LHCN-M2 (cell line): ENCODE measurements around the gene WNK1. TPM values are rescaled to one million over a fixed set of nuclear protein-coding genes. Genes with fewer than 3 reads are reported as not detected.
A peak's percentile ranks its signal among the peaks of the same experiment; 100 is the strongest.
"Not testable (repeated sequence)": the region's sequence is repeated elsewhere in the genome, so short reads cannot be mapped to it uniquely, and the experiment has no call there.

Experiments used
- DNase-seq: peaks from one replicate; pipeline ENCODE4 v3.0.0-alpha.2; 2012; ENCODE audit warnings: low read depth
- total RNA-seq: library from RNA; depleted of rRNA; stranded (reverse); fragments of >200 nt; gene quantifications from 2 replicates; pipeline ENCODE4 v1.2.3, GENCODE V29; 2014

The WNK1 gene
- total RNA-seq, 1 experiment from 2014 or later: 83.0 TPM

DNA sequence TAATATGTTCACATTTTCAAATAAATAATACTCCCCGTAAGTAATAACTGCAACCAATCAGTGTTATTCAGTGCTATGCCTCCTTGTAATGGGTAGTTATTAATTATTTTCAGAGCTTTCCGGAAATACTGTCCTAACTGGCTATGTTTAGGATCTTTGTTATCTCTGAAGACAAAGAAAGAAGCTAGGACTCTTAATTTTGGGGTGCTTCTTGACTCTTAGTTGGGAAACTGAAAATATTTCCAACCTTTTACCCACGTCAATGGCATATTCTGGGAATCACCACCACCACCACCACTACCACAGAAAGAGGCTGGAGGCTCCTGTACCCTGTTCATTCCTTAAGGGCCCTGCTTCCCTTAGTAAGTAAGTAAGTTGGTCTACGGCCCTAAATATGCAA, 158.0 kb downstream of the WNK1 start:
- DNase-seq: no peak

DNA sequence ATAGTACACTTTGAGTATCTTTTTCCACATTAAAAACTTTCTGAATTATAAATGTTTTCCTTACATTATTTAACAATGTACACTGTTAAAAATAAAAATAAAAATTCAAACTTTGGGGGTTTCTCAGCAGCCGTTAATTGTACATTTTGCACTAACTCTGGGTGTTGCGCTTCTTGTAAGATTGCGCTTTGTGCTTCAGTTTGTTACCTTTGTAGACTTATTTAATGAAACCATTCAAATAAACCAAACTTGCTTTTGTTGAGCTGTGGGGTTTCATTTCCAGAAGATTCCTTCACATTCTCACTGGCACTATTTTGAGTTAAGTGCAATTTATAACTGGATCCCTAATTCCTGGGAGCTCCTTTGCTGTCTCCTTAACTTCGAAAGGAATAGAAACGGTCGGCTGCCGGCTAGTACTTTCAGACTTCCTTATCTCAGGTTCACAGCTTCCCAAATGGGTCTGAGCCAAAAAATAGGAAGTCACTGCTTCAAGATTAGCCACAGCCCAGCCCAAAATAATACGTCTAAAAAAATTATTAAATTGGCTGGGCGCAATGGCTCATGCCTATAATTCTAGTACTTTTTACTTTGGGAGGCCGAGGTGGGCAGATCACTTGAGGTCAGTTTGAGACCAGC, 158.9 kb downstream of the WNK1 start:
- no peak for DNase-seq

DNA sequence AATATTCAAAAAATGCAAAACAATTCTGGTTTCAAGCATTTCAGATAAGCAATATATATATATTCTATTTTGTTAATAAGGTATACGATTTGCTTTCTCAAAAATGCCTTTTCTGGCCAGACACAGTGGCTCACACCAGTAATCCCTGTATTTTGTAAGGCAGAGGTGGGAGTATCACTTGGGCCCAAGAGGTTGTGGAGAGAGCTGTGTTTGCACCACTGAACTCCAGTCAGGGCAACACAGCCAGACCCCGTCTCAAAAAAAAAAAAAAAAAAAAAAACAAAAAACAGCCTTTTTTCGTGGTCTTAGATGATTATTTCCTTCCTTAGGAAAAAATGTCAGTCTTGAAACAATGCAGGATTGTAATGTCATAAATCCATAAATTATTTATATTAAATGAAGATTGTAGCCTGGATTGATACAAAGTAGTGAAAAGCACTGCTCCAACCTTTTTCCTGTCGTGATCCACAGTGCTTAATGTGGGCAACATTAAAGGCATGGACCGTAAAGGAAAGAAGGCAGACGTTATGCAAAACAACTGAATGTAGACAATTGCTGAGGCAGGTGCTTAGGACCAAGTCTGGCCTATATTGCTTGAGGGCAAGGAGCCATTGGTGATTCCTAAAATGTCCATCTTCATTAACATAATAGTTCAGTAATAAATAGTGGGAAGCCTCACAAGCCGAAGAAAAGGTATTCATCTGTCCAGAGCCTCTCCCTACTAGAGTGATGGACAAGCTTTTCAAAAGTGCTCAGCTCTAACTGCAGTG, 160.3 kb downstream of the WNK1 start:
- DNase-seq: no peak

DNA sequence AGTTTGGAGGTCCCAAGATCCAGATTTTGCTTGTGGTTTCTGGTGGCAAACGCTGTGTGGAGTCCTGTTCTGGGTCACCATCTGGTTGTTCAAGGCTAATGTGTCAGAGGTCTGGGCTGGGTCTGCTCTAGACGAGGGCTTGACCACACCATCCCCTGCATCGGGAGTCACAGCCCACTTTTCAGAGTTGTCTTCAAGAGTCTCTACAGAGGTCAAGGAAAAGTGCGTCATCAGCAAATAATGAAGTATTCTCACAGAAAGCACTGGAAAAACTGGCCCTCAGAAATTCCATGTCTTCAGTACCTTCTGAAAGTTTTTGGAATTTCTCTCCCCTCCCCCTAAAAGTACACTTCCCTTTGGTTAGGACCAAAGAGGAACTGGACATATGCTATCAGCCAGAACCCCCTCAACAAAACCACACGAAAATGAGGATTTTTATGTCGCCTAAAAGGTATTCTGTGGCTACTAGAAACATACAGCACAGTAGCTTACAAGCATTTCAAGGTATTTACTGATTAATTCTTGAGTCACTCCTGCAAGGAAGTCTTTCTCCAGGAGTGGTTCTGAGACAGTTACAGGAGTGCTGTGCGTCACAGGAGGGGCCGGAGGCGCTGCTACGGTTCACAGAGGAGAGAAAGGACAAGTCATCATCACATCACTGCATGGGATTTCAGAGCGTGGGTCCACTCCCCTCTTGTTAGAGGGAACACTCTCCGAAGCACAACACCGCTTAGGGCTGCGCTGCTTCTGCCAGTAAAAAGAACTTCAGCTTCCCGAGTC, 161.7 kb downstream of the WNK1 start:
- DNase-seq: peak; percentile 44

DNA sequence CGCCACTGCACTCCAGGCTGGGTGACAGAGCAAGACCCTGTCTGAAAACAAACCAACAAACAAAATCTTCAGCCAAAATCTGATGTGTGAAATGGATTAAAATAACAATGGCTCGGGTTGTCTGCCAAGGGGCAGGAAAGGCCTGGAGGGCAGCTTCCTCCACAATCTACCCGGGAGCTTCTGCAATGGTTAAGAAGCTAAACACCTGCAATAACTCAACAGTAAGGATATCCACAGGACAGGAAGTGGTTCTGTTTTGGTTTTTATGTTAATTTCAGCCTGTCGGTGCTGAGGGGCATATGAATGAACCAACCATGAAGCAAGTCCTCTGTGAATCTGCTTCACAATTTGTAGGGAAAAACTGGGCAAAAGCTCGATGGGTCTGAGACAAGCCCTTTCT, 162.7 kb downstream of the WNK1 start:
- DNase-seq: no peak

DNA sequence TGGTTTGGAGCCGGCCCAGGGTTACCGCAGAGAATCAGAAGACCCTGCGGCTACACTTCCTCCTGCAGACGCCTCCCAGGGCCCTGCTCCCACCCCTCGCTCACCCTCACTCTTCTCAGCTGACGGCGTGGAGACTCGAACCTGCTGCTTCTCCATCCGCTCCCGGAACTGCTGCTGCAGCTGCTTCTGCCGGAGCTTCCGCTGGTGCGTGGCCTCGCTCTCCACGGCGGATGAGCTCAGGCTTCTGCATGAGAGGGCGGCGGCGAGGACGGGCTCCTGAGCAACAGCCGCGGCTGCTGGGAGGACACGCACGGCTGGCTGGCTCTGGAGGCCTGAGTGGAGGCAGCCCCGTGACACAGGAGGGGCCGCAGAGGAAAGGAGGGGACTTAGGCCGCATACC, 163.9 kb downstream of the WNK1 start:
- DNase-seq: no peak

DNA sequence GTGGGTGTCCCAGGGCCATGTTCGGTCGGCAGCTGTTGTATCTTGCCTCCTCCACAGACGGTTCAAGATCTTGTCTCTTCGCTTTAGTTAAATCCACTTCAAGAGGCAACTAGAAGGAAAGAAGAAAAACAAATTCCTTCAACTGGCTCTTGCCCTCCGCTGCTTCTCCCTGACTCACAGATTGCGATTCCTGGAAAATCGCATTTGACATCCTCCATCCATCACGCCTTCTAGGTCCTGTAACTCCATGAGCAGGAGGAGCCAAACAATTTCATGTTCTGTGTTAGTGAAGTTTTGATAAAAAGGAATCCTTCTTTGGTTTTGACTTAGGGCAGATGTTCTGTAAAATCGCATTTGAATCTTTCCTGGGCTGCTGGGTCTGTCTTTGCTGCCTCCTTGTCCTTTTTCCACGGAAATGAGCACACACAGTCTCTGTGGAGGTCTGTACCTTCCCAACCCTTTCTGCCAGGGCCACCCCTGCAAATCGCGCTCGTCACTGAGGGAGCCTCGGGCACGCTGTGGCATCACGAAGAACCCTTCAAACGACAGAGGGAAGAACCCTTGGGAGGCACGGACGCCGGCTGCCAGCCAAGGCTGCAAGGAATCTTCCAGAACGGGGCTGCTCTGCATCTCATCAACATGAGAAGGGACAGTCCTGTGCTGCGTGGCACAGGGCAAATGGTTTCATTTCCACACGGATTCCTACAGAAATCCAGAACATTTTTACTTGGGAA, 164.5 kb downstream of the WNK1 start:
- no peak for DNase-seq

DNA sequence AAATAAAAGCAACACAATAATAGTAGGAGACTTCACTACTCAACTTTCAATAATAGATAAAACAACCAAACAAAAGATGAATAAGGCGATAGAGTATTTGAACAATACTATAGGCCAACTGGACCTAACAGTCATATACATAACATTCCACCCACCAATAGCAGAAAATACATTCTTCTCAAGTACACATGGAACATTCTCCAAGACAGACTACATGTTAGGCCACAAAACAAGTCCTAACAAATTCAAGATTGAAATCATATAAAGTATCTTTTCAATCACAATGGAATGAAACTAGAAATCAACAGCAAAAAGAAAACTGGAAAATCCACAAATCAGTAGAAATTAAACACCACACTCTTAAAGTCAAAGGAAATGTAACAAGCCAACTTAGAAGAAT, 168.3 kb downstream of the WNK1 start:
- no peak for DNase-seq

DNA sequence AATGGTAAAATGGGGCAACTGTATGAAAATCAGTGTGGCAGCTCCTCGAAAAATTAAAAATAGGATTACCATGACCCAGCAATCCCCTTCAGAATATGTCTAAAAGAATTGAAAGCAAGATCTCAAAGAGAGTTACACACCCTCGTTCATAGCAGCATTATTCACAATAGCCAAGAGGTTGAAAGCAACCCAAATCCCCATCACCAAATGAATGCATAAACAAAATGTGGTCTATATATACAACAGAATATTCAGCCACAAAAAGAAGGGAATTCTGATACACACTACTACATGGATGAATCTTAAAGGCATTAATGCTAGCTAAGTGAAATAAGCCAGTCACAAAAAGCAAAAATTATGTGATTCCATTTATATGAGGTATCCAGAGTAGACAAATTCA, 169.9 kb downstream of the WNK1 start:
- DNase-seq: no peak

DNA sequence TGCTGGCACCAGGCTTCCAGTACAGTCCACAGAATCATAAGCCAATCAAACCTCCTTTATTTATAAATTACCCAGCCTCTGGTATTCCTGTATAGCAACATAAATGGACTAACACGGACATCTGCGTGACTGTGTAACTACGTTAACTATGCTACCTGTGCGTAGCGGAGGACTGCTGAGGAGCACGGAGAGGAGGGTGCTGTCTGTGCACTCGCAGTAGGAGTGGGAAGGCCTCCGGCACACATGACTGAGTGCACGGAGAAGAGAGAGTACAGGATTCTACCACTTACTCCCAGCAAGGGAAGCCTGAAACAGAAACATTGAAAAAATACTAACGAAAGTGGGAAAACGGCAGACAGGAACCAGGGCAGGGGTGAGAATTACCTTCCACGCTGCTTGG, 174.3 kb downstream of the WNK1 start:
- DNase-seq: no peak

DNA sequence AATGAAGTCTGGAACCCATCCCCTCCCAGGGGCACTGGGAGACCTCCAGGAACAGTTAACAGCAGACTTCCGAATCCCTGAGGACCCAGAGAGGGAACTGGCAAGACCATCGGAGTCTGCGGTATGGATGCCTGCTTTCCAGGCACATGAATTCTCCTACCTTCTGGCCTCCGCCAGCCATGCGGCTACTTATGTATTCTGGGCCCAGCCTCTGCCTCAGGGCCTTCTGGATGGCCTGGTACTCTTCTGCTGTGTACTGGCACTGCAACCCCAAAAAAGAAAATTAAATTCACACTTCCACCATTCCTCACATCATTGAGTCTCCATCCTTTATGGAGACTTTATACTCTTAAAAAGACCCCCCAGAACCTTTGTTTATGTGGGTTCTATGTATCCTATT, 178.7 kb downstream of the WNK1 start:
- no peak for DNase-seq

DNA sequence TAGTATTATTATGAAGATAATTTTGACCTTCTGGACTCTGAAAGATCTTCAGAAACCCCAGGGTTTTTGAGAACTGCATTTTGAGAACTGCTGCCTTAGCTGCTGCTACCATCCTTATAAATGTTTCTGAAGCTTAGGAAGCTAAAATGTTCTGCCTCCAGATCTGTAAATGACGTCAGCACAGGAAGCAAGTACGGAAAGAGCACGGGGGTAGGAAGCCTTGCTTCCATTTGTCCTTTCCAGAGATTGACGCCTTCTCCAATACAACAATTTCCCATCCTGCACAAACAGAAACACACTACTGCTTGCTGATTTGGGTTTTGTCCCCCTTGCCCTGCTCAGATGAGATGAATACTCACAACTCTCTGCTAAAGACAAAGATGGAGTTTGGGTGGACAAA, 179.2 kb downstream of the WNK1 start:
- no peak for DNase-seq

DNA sequence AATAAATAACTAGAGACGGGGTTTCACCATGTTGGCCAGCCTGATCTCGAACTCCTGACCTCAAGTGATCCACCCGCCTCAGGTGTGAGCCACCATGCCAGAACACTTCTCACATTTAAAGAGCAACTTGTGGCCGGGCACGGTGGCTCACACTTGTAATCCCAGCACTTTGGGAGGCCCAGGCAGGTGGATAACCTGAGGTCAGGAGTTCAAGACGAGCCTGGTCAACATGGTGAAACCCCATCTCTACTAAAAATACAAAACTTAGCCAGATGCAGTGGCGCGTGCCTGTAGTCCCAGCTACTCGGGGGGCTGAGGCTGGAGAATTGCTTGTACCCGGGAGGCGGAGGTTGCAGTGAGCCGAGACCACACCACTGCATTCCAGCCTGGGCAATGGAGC, 183.5 kb downstream of the WNK1 start:
- DNase-seq: not testable (repeated sequence)

DNA sequence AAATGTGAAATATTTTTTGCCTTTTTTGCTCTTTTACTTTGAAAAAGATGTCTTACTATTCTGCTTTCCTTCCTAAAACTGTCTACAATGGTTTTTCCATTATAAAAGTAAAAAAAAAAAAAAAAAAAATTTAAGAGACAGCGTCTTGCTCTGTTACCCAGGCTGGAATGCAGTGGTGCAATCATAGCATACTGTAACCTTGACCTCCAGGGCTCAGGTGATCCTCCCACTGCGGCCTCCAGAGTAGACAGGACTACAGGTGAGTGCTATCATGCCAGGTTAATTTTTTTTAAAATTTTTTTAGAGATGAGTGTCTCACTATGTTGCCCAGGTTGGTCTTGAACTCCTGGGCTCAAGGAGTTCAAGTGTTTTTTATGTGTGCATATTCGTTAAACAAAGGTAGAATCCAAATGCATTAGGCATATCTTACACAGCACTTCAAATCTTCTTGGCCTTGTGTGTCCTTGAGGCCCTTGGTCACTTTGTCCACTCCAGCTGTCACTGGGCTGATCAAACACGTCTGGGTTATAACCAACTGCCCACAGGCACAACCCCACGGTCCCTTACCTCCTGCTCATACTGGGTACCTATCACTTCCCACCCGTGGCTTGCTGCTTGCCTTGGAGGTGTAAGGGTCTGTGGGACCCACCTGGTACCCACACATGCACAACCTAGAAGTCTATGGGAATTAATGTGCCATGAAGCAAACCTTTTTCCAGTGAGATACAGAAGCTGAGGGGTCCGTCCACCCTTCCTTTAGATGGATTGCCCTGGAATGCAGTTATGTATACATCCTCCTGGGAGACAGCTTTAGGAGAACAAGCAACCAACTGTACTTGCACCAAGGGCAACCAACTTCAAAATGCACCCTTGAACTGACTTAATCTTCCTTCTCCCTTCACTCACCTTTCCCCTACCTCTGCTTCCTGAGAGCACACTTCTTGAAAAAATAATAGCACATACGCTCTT, 184.3 kb downstream of the WNK1 start:
- no peak for DNase-seq

DNA sequence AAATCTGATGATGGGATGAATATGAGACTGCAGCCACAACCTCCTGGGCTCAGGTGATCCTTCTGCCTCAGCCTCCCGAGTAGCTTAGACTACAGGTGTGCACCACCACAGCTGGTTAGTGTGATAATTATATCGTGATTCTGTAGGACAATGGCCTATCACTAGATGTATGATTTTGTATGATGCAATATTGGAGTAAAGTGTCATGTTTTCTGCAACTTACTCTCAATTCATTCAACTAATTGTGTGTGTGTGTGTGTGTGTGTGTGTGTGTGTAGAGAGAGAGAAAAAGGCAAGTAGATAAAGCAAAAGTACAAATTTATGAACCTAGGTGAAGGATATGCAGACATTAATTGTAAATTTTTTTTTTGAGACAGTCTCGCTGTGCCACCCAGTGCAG, 186.4 kb downstream of the WNK1 start:
- no peak for DNase-seq

DNA sequence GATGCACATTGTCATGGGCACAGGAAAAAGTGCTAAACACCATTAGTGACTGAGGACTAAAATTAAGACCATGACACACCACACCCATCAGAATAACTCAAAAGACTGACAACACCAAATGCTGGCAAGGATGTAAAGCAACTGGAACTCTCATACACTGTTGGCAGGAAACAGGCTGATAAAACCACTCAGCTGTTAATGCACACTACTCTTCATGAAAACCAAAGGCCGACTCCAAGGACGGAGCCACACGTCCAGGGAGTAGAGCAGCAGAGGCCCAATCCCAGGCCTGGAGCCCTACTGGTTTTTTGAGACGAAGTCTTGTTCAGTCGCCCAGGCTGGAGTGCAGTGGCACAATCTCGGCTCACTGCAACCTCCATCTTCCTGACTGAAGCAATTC, 190.7 kb downstream of the WNK1 start:
- peak; percentile 87 for DNase-seq

DNA sequence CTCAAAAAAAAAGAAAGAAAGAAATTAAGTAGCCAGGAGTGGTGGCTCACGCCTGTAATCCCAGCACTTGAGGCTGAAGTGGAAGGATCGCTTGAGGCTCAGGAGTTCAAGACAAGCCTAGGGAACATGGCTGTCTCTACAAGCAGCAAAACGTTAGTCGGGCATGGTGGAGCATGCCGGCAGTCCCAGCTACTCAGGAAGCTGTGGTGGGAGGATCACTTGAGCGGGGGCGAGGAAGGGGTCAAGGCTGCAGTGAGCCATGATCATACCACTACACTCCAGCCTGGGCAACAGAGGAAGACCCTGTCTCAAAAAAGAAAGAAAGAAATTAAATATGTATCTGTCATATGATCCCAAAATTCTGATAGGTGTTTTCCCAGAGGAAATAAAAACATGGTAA, 191.8 kb downstream of the WNK1 start:
- no peak for DNase-seq

DNA sequence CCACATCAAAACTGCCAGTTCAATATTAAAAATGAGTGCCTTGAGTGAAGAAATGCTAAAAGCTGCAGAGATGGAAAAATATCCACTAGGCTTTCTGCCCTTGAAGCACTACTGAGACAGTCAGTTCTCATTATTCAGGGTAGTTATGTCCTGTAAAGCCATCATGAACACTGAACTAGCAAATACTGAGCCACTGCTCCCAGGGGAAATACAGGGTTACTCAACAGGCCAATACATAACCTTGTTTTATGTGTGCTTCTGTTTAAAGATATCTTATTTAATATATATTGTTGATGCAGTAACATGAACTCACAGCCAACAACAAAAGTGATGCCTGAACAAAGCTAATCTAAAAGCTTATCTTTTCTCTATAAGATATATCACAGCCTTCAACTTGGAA, 193.8 kb downstream of the WNK1 start:
- peak; percentile 23 for DNase-seq

DNA sequence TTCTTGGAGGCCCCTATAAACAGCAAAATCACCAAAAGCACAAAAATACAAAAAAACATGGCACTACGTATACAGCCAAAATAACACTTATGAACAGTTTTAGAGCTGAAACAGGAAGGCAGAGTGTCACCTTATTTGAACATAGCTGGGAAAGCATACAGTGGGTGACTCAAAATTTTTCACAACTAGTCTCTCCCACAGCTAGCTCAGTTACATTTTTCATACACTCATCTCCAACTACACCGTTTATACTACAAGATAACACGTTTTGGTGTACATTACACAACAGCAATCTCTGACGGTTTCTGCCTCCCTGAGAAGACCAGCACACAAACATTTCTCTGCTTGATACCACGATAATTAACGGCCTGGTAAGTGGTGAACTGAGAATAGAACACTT, 194.3 kb downstream of the WNK1 start:
- DNase-seq: peak; percentile 17

DNA sequence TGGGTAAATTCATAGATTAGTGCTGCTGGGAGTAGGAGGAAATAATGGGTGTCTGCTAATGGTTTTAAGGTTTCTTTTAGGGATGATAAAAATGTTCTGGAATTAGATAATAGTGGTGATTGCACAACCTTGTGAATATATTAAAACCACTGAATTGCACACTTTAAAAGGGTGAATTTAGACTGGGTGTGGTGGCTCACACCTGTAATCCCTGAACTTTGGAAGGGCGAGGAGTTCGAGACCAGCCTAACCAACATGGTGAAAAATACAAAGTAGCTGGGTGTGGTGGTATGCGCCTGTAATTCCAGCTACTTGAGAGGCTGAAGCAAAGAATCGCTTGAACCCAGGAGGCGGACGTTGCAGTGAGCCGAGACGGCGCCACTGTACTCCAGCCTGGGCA, 195.9 kb downstream of the WNK1 start:
- no peak for DNase-seq
